Endodermal cell (in vitro differentiated cells): Measurements from ENCODE around the gene MUCL3. TPM values are rescaled to one million over a fixed set of nuclear protein-coding genes. Genes with fewer than 3 reads are reported as not detected.
A peak's percentile ranks its signal among the peaks of the same experiment; 100 is the strongest.

Experiments used
- DNase-seq: peaks from one replicate; pipeline ENCODE4 v3.0.0-alpha.2; 2017
- H3K27ac ChIP-seq: 2 replicates; pipeline ENCODE4 v1.5.1; 2013; ENCODE audit warnings: mild to moderate bottlenecking, low read depth, low read length, moderate library complexity
- H3K27me3 ChIP-seq: 2 replicates; pipeline ENCODE4 v1.6.1; 2013; ENCODE audit warnings: mild to moderate bottlenecking, low read length, moderate library complexity; ENCODE audit not compliant: insufficient read depth, control insufficient read depth, poor library complexity, severe bottlenecking
- H3K36me3 ChIP-seq: 2 replicates; pipeline ENCODE4 v1.7.0; 2013; ENCODE audit warnings: mild to moderate bottlenecking, low read length, moderate library complexity; ENCODE audit not compliant: control insufficient read depth, insufficient read depth
- H3K4me1 ChIP-seq: one replicate; pipeline ENCODE4 v1.7.0; 2013; ENCODE audit warnings: low read length; ENCODE audit not compliant: control insufficient read depth, insufficient read depth
- H3K4me3 ChIP-seq: 2 replicates; pipeline ENCODE4 v1.5.1; 2013; ENCODE audit warnings: mild to moderate bottlenecking, low read length, moderate library complexity
- H3K9ac ChIP-seq: 2 replicates; pipeline ENCODE4 v1.6.1; 2013; ENCODE audit warnings: mild to moderate bottlenecking, low read length, moderate library complexity; ENCODE audit not compliant: poor library complexity, severe bottlenecking; ENCODE audit errors: extremely low read depth
- H3K9me3 ChIP-seq: 2 replicates; pipeline ENCODE4 v1.6.1; 2013; ENCODE audit warnings: mild to moderate bottlenecking, low read length, moderate library complexity; ENCODE audit not compliant: control insufficient read depth
- H3K27ac Mint-ChIP-seq: 2 replicates; pipeline ENCODE4 v1.8.0; 2020; ENCODE audit warnings: mixed read lengths
- H3K27me3 Mint-ChIP-seq: 2 replicates; pipeline ENCODE4 v1.8.0; 2021; ENCODE audit warnings: mild to moderate bottlenecking, mixed read lengths; ENCODE audit not compliant: insufficient read depth
- H3K36me3 Mint-ChIP-seq: 2 replicates; pipeline ENCODE4 v1.8.0; 2020; ENCODE audit warnings: low read depth, mixed read lengths
- H3K4me1 Mint-ChIP-seq: 2 replicates; pipeline ENCODE4 v1.8.0; 2020; ENCODE audit warnings: mixed read lengths
- H3K4me3 Mint-ChIP-seq: 2 replicates; pipeline ENCODE4 v1.8.0; 2020; ENCODE audit warnings: mild to moderate bottlenecking, moderate library complexity, mixed read lengths
- H3K9me3 Mint-ChIP-seq: 2 replicates; pipeline ENCODE4 v1.8.0; 2020; ENCODE audit warnings: mild to moderate bottlenecking, mixed read lengths
- CTCF ChIP-seq: fragments of 200-600 bp; sonication (generic); conservative IDR thresholded peaks from 2 replicates; pipeline ENCODE4 v1.5.0; 2021; ENCODE audit warnings: antibody characterized with exemption, mild to moderate bottlenecking
- WGBS, 2 experiments: methylation state at CpG; one replicate each; pipeline versions ENCODE4 v1.1.5 to v1.1.7; 2013; ENCODE audit warnings: missing lambda C conversion rate in 2 of 2, mixed read lengths in 1 of 2; ENCODE audit not compliant: insufficient coverage in 1 of 2, insufficient read length in 1 of 2; 5-methylcytosine and 5-hydroxymethylcytosine counted together
- total RNA-seq, 2 donors: library from RNA; stranded (reverse); fragmentation: NEBNext Ultra II Directional in 1 of 2; extraction: Animal tissue kit (Norgen Biotek cat#: 25700) in 1 of 2; gene quantifications; 2 replicates in 1 of 2; 3 replicates in 1 of 2; pipeline ENCODE4 v1.2.1, GENCODE V29; 2021

MUCL3 gene
- total RNA-seq, 2 donors from 2014 or later = 0.18 TPM

- peak overlapping the region; percentile 61 for H3K27ac Mint-ChIP-seq
These were observed 27.1 kb upstream of the MUCL3 start for GRCh38 chr6:30913721-30914075.

GRCh38 chr6:30914076-30914853 is 26.5 kb upstream of the MUCL3 start, which contains the start of gene VARS2:
Gene VARS2 (plus strand): TSS chr6:30914238. CDS start chr6:30914837, 599 bp downstream.
- TF ChIP-seq CTCF = peak; percentile 13
- H3K9me3 Mint-ChIP-seq = no peaks in the 10 kb centered on the region
- Histone ChIP-seq H3K9me3 (no peaks in the 10 kb centered on the region), H3K9ac (peak within 1 kb of the TSS; percentile 45), H3K27me3 (no peaks in the 10 kb centered on the region), H3K4me3 (peak within 1 kb of the TSS; percentile 85), H3K27ac (no peak within 1 kb of the TSS), H3K4me1 (no peaks in the 10 kb centered on the region), H3K36me3 (peaks cover 54% of the 10 kb centered on the region)
- H3K4me3 Mint-ChIP-seq = peak within 1 kb of the TSS; percentile 71
- H3K27me3 Mint-ChIP-seq = no peaks in the 10 kb centered on the region
- 7 to 17% methylated on average over 13 to 52 of the region's 52 CpGs for WGBS, 2 experiments
- peaks cover 18% of the 10 kb centered on the region for H3K4me1 Mint-ChIP-seq
- H3K36me3 Mint-ChIP-seq = peaks cover 46% of the 10 kb centered on the region
- H3K27ac Mint-ChIP-seq = peak within 1 kb of the TSS; percentile 93
- DNase-seq = peak; percentile 94

More at GRCh38 chr6:30913721-30914075, 27.1 kb upstream of the MUCL3 start:
- Mint-ChIP-seq H3K4me3 (peak overlapping the region; percentile 71), H3K9me3 (no peaks in the 10 kb centered on the region), H3K36me3 (peaks cover 44% of the 10 kb centered on the region), H3K4me1 (peaks cover 19% of the 10 kb centered on the region), H3K27me3 (no peaks in the 10 kb centered on the region)
- no peaks in the 10 kb centered on the region for H3K27me3 ChIP-seq
- DNase-seq = no peak
- no peak overlapping the region for H3K27ac ChIP-seq
- H3K4me1 ChIP-seq = no peaks in the 10 kb centered on the region
- 35 to 68% methylated on average over 16 to 31 of the region's 31 CpGs for WGBS, 2 experiments
- no peak for TF ChIP-seq CTCF
- peak overlapping the region; percentile 85 for H3K4me3 ChIP-seq
- H3K9ac ChIP-seq = no peak overlapping the region
- peaks cover 54% of the 10 kb centered on the region for H3K36me3 ChIP-seq
- no peaks in the 10 kb centered on the region for H3K9me3 ChIP-seq

- Histone ChIP-seq H3K4me3 (peak overlapping the region; percentile 85), H3K27me3 (no peaks in the 10 kb centered on the region), H3K36me3 (peaks cover 55% of the 10 kb centered on the region), H3K4me1 (no peaks in the 10 kb centered on the region), H3K9me3 (no peaks in the 10 kb centered on the region), H3K27ac (no peak overlapping the region), H3K9ac (peak overlapping the region; percentile 45)
- TF ChIP-seq CTCF = no peak
- no peak for DNase-seq
- peak overlapping the region; percentile 93 for H3K27ac Mint-ChIP-seq
- 79 to 80% methylated on average over 10 to 17 of the region's 17 CpGs for WGBS, 2 experiments
- peak overlapping the region; percentile 71 for H3K4me3 Mint-ChIP-seq
- peaks cover 18% of the 10 kb centered on the region for H3K4me1 Mint-ChIP-seq
- peaks cover 50% of the 10 kb centered on the region for H3K36me3 Mint-ChIP-seq
- no peaks in the 10 kb centered on the region for H3K9me3 Mint-ChIP-seq
- H3K27me3 Mint-ChIP-seq = no peaks in the 10 kb centered on the region
These were observed 25.8 kb upstream of the MUCL3 start for GRCh38 chr6:30914854-30915590.
